HUES48 (cell line): Measurements from ENCODE around the gene PFN3.

ENCODE experiments used
- H3K27ac ChIP-seq: one replicate; pipeline ENCODE4 v1.7.0; 2013; ENCODE audit warnings: low read depth, low read length, inconsistent platforms
- H3K27me3 ChIP-seq: 2 replicates; pipeline ENCODE4 v1.6.1; 2013; ENCODE audit warnings: mild to moderate bottlenecking, low read length; ENCODE audit not compliant: control insufficient read depth, insufficient read depth
- H3K36me3 ChIP-seq: 2 replicates; pipeline ENCODE4 v1.6.1; 2013; ENCODE audit warnings: low read length; ENCODE audit not compliant: control insufficient read depth, insufficient read depth
- H3K4me1 ChIP-seq: 2 replicates; pipeline ENCODE4 v1.6.1; 2013; ENCODE audit warnings: mild to moderate bottlenecking, low read length; ENCODE audit not compliant: control insufficient read depth, insufficient read depth
- H3K4me3 ChIP-seq: 2 replicates; pipeline ENCODE4 v1.5.1; 2013; ENCODE audit warnings: mild to moderate bottlenecking, low read depth, low read length
- H3K9ac ChIP-seq: 2 replicates; pipeline ENCODE4 v1.6.1; 2013; ENCODE audit warnings: mild to moderate bottlenecking, low read depth, low read length, moderate library complexity
- H3K9me3 ChIP-seq: 2 replicates; pipeline ENCODE4 v1.6.1; 2013; ENCODE audit warnings: low read length; ENCODE audit not compliant: control insufficient read depth, insufficient read depth

Gene PFN3

GRCh38 chr5:177402271-177403043, 2.0 kb upstream of the PFN3 start:
- Histone ChIP-seq H3K36me3 (no peaks in the 10 kb centered on the region), H3K4me3 (peak overlapping the region; percentile 63), H3K27ac (no peak overlapping the region), H3K4me1 (peaks cover 6% of the 10 kb centered on the region; the same call in 1 of the 2 replicates), H3K9me3 (no peaks in the 10 kb centered on the region), H3K27me3 (peaks cover 68% of the 10 kb centered on the region), H3K9ac (no peak overlapping the region)

DNA sequence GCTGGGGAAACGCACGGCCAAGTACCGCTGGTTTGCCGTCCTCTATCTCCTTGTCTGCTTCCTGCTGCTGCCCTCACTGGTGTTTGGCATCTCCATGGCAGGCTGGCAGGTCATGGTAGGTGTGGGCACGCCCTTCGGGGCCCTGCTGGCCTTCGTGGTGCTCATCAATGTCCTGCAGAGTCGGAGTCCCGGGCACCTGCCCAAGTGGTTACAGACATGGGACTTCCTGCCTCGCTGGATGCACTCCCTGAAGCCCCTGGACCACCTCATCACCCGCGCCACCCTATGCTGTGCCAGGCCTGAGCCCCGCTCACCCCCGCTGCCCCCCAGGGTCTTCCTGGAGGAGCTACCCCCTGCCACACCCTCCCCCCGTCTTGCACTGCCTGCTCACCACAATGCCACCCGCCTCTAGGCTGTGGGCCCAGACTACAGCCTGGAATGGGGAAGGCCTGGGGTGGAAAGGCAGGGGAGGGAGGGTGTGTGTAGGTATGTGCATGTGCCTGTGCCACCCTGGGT, 2.5 kb downstream of the PFN3 start:
- peaks cover 28% of the 10 kb centered on the region for H3K27me3 ChIP-seq
- no peak overlapping the region for H3K27ac ChIP-seq
- peaks cover 5% of the 10 kb centered on the region; the same call in 1 of the 2 replicates for H3K4me1 ChIP-seq
- no peaks in the 10 kb centered on the region for H3K36me3 ChIP-seq
- H3K9ac ChIP-seq, result no peak overlapping the region
- no peak overlapping the region for H3K4me3 ChIP-seq
- no peaks in the 10 kb centered on the region for H3K9me3 ChIP-seq

GRCh38 chr5:177396807-177397206, 3.7 kb downstream of the PFN3 start:
- no peaks in the 10 kb centered on the region for H3K9me3 ChIP-seq
- no peak overlapping the region for H3K9ac ChIP-seq
- H3K27me3 ChIP-seq, result peaks cover 18% of the 10 kb centered on the region
- H3K4me3 ChIP-seq, result no peak overlapping the region
- H3K4me1 ChIP-seq, result 0 out of 2 replicates have a peak, but pooled peaks cover 3% of the 10 kb centered on the region
- H3K36me3 ChIP-seq, result no peaks in the 10 kb centered on the region
- H3K27ac ChIP-seq, result no peak overlapping the region

- no peaks in the 10 kb centered on the region for H3K9me3 ChIP-seq
- 0 out of 2 replicates have a peak, but pooled peaks cover 3% of the 10 kb centered on the region for H3K4me1 ChIP-seq
- H3K36me3 ChIP-seq, result no peaks in the 10 kb centered on the region
- peaks cover 10% of the 10 kb centered on the region for H3K27me3 ChIP-seq
- no peak overlapping the region for H3K4me3 ChIP-seq
- H3K9ac ChIP-seq, result no peak overlapping the region
- H3K27ac ChIP-seq, result no peak overlapping the region
These were observed 4.4 kb downstream of the PFN3 start for GRCh38 chr5:177396078-177396477.

DNA sequence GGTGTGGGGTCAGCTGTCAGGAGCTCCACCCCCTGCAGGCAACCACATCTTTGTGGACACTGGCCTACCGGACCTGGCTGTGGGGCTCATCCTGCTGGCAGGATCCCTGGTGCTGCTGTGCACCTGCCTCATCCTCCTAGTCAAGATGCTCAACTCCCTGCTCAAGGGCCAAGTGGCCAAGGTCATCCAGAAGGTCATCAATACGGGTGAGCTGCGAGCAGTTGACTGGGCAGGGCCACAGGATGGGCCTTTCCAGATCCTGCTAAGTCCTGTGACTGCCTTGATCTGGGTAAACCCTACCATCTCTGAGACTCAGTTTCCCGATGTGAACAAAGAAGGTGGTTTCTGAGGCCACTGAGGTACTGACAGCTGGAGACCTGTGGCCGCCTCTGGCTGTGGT, 6.5 kb downstream of the PFN3 start:
- no peak overlapping the region for H3K27ac ChIP-seq
- H3K36me3 ChIP-seq, result no peaks in the 10 kb centered on the region
- H3K4me1 ChIP-seq, result 0 out of 2 replicates have a peak, but pooled peaks cover 3% of the 10 kb centered on the region
- H3K9me3 ChIP-seq, result no peaks in the 10 kb centered on the region
- H3K4me3 ChIP-seq, result no peak overlapping the region
- peaks cover 12% of the 10 kb centered on the region for H3K27me3 ChIP-seq
- H3K9ac ChIP-seq, result no peak overlapping the region

DNA sequence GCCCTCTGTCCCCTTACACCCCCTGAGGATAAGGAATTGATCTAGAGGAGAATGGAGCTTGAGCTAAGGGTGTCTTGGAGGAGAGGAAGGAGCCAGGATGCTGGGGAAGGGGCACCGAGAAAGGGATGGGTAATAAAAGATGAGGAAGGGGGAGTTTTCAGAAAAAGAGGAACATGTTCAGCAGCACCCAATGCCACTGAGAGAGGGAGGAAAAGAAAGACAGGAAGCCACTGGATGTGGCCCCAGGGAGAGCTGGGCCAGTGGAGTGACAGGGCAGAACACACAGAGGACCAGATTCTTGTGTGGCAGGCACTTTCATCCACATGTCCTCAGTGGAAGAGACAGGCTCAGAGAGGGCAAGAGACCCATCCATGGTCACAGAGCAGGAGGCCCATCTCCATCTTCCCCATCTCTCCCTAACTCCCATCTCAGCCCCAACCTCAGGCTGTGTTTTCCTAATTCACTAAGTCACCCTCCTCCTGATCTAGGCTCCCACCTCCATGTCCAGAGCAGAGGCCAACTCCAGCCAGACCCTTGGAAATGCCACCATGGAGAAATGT, 7.2 kb downstream of the PFN3 start:
- H3K36me3 ChIP-seq, result no peaks in the 10 kb centered on the region
- H3K9ac ChIP-seq, result no peak overlapping the region
- H3K27ac ChIP-seq, result no peak overlapping the region
- H3K4me3 ChIP-seq, result no peak overlapping the region
- H3K27me3 ChIP-seq, result peaks cover 18% of the 10 kb centered on the region
- H3K4me1 ChIP-seq, result 0 out of 2 replicates have a peak, but pooled peaks cover 3% of the 10 kb centered on the region
- H3K9me3 ChIP-seq, result no peaks in the 10 kb centered on the region

DNA sequence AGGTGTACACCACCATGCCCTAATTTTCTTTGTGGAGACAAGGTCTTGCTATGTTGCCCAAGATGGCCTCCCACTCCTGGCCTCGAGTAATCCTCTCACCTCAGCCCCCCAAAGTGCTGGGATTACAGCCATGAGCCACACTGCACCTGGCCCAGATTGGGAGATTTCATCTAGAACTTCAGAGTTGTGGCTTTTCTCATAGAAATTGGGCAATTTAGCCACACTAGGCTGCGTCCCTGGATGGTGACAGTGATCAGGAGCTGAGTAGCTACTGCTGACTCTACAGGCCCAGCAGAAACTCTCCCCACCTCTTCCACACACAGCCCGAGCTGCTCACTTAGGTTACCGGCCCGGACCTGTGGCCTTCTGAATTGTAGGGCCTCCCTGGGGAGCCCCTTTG, 7.7 kb downstream of the PFN3 start:
- Histone ChIP-seq H3K36me3 (no peaks in the 10 kb centered on the region), H3K27me3 (peaks cover 20% of the 10 kb centered on the region), H3K4me3 (no peak overlapping the region), H3K4me1 (0 out of 2 replicates have a peak, but pooled peaks cover 3% of the 10 kb centered on the region), H3K27ac (no peak overlapping the region), H3K9me3 (no peaks in the 10 kb centered on the region), H3K9ac (no peak overlapping the region)

DNA sequence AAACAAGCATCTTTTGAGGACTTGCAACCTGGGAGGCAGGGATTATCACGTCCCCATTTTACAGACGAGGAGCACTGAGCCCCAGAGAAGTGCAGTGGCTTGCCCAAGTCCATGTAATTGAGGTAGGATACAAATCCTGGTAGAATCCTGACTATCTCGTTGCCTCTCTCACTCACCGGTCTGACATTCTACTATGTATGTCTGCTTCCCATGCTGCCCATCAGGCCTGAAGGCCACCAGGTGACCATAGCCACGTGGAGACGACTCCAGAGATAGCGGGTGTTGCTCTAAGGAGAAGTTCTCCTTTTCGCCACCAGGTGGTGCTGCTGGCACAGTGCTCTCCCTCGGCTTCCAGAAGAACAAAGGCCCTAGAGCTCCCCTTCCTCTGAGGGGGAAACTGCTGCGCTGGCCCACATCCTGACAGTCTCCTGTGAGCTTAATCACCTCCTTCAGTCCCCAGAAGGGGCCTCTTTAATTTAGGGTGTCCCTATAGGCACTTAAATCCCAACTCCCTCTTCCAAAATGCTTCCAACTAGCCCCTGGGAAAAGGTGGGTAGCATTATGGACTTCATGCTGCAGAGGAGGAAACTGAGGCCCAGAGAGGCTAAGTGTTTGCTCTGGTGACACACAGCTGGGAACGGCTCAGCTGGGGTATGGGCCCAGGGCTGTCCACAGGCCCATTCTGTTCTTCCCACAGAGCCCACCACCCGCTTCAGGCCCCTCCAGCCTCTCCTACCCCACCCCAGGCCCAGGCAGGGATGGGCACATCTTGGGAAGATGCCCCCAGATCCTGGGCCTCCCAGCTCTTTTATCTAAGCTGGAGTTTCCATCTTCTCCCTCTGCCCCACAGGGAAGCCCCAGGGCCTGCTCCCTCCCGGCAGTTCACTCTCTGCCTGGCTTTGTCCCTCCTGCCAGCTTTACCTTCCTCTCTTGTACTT, 9.8 kb downstream of the PFN3 start:
- Histone ChIP-seq H3K27ac (no peak overlapping the region), H3K4me1 (no peaks in the 10 kb centered on the region), H3K9me3 (no peaks in the 10 kb centered on the region), H3K4me3 (no peak overlapping the region), H3K36me3 (no peaks in the 10 kb centered on the region), H3K27me3 (peaks cover 20% of the 10 kb centered on the region), H3K9ac (no peak overlapping the region)

DNA sequence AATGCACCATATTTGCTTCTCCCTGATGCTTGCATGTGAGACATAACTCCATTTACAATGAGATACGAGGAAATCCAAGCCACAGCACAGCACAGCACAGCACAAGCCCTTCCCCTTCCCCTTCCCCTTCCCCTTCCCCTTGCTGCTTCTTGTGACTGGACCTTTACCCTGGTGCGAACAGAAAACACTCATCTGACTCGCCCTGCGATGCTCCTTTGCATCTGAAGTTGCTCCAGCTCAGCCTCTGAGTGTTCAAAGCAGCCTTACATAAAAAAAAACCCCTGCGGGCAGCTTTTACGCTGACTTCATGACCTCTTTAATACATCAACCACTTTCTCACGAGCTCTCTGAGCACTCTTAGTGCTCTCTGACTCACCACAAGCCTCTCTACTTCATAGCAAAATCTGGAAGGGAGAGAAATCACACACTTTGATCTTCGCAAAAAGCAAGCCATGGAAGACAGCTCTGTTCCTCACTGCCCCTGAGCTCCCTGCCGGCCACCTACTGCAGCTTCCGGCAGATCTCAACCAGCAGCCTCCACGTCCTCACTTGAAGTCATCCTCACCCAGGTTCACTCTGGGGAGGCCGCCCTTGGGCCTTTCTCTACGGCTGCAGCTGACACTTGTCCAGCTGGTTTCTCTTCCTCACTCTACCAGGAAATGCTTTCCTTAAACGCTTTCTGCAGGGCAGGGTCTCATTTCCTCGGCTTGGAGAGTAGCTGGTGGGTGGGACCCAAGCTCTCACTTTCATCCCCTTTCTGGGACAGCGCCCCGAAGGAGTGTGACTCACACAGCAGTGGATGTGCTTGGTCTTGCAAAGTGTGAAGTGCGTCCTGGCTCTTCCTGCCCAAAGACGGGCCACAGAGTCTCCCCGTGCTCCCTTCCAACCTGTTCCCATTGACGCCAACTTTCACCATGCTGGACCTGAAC, 11.0 kb downstream of the PFN3 start:
- Histone ChIP-seq H3K27ac (peak overlapping the region; percentile 40), H3K4me3 (no peak overlapping the region), H3K9me3 (no peaks in the 10 kb centered on the region), H3K36me3 (no peaks in the 10 kb centered on the region), H3K4me1 (no peaks in the 10 kb centered on the region), H3K9ac (no peak overlapping the region), H3K27me3 (peaks cover 20% of the 10 kb centered on the region)

GRCh38 chr5:177388521-177389052, 11.9 kb downstream of the PFN3 start:
- Histone ChIP-seq H3K9ac (no peak overlapping the region), H3K4me3 (no peak overlapping the region), H3K27ac (no peak overlapping the region), H3K27me3 (peaks cover 20% of the 10 kb centered on the region), H3K36me3 (no peaks in the 10 kb centered on the region), H3K4me1 (no peaks in the 10 kb centered on the region), H3K9me3 (no peaks in the 10 kb centered on the region)
